Caco-2 (cell line): ENCODE data around the gene COL8A1. TPM values are rescaled to one million over a fixed set of nuclear protein-coding genes. Genes with fewer than 3 reads are reported as not detected.
A peak's percentile ranks its signal among the peaks of the same experiment; 100 is the strongest.
"Not testable (repeated sequence)": the region's sequence is repeated elsewhere in the genome, so short reads cannot be mapped to it uniquely, and the experiment has no call there.

Experiments
- Bru-seq: library from RNA; stranded (reverse); fragments of 400-500 nt; gene quantifications from one replicate; lab custom pipeline; 2021; lab: Mats Ljungman, UMichigan
- BruChase-seq, 2 experiments: library from RNA; stranded (reverse); fragments of 400-500 nt; gene quantifications; one replicate each; lab custom pipeline; 2021; lab: Mats Ljungman, UMichigan
- BruUV-seq: library from RNA; stranded (reverse); fragments of 400-500 nt; replicated peaks from 2 replicates; lab custom pipeline; 2021; lab: Mats Ljungman, UMichigan
- CTCF ChIA-PET: fragments of 300-600 bp; sonication (Branson Sonifier 250); formaldehyde crosslinking; loops from one replicate; lab custom pipeline; 2022; ENCODE audit warnings: antibody characterized with exemption; lab: Charles Lee
- POLR2A ChIA-PET: fragments of 300-600 bp; sonication (Branson Sonifier 250); formaldehyde crosslinking; loops from one replicate; lab custom pipeline; 2022; ENCODE audit warnings: antibody characterized with exemption; lab: Charles Lee
- DNase-seq, 2 experiments: peaks; one replicate each; pipeline versions ENCODE4 v3.0.0 to v3.0.0-alpha.2; 2020 to 2022
- H3K27me3 ChIP-seq: replicated peaks from 2 replicates; pipeline ENCODE4 v1.6.0; 2011; ENCODE audit warnings: low read length; ENCODE audit not compliant: control insufficient read depth, insufficient read depth
- H3K36me3 ChIP-seq: 2 replicates; pipeline ENCODE4 v1.5.1; 2011; ENCODE audit warnings: low read length; ENCODE audit not compliant: control insufficient read depth, insufficient read depth
- H3K4me1 ChIP-seq: fragments of 250-450 bp; sonication (Bioruptor Pico); 2 replicates; pipeline ENCODE4 v1.5.1; 2020; ENCODE audit warnings: mild to moderate bottlenecking
- H3K4me3 ChIP-seq: 2 replicates; pipeline ENCODE4 v1.5.1; 2011; ENCODE audit warnings: low read depth, mild to moderate bottlenecking, control low read depth, low read length
- H3K9me3 ChIP-seq: fragments of 250-450 bp; sonication (Bioruptor Pico); 2 replicates; pipeline ENCODE4 v1.5.1; 2020; ENCODE audit warnings: mild to moderate bottlenecking, moderate library complexity
- H3K27ac Mint-ChIP-seq: one replicate; pipeline ENCODE4 v1.8.0; 2022; ENCODE audit warnings: mixed read lengths; ENCODE audit not compliant: unreplicated experiment
- H3K27me3 Mint-ChIP-seq: one replicate; pipeline ENCODE4 v1.8.0; 2022; ENCODE audit warnings: mixed read lengths; ENCODE audit not compliant: insufficient read depth, unreplicated experiment
- H3K36me3 Mint-ChIP-seq: one replicate; pipeline ENCODE4 v1.8.0; 2022; ENCODE audit warnings: mild to moderate bottlenecking, mixed read lengths; ENCODE audit not compliant: insufficient read depth, unreplicated experiment
- H3K4me1 Mint-ChIP-seq: one replicate; pipeline ENCODE4 v1.8.0; 2022; ENCODE audit warnings: low read depth, mixed read lengths; ENCODE audit not compliant: unreplicated experiment
- H3K4me3 Mint-ChIP-seq: one replicate; pipeline ENCODE4 v1.8.0; 2022; ENCODE audit warnings: mild to moderate bottlenecking, moderate library complexity, mixed read lengths; ENCODE audit not compliant: unreplicated experiment
- H3K9me3 Mint-ChIP-seq: one replicate; pipeline ENCODE4 v1.8.0; 2022; ENCODE audit warnings: mixed read lengths; ENCODE audit not compliant: unreplicated experiment
- CTCF ChIP-seq, 2 experiments: fragments of 200-600 bp in 1 of 2; IDR thresholded peaks; 1 replicate in 1 of 2; 2 replicates in 1 of 2; pipeline versions ENCODE4 v1.5.1 to v1.8.0; 2011 to 2022; ENCODE audit warnings: antibody characterized with exemption in 1 of 2, control low read depth in 1 of 2, inconsistent platforms in 1 of 2, low read depth in 1 of 2, low read length in 1 of 2, mild to moderate bottlenecking in 1 of 2, moderate library complexity in 1 of 2; ENCODE audit not compliant: insufficient read depth in 1 of 2, severe bottlenecking in 1 of 2, unreplicated experiment in 1 of 2
- intact Hi-C: fragments of 100-400 bp; cut with micrococcal nuclease; formaldehyde crosslinking; loops from one replicate; pipeline ENCODE4 v1.10.0; 2022; ENCODE audit not compliant: unreplicated experiment
- long read RNA-seq: library from polyadenylated mRNA; stranded (forward); transcript quantifications from one replicate; pipeline ENCODE4 v2.0.0, GENCODE V29; 2022
- total RNA-seq: library from RNA; stranded (reverse); gene quantifications from 2 replicates; pipeline ENCODE4 v1.2.3, GENCODE V29; 2022

The COL8A1 gene
- not detected in 2 replicates for total RNA-seq
- percentile 2 among the genes with signal in this experiment for Bru-seq, nascent RNA
- percentile 2 among the genes with signal in this experiment for BruChase-seq, experiment 1, labeled RNA remaining after a 2-hour chase
- percentile 1 among the genes with signal in this experiment for BruChase-seq, experiment 2, labeled RNA remaining after a 6-hour chase
- long read RNA-seq: 0 reads

DNA sequence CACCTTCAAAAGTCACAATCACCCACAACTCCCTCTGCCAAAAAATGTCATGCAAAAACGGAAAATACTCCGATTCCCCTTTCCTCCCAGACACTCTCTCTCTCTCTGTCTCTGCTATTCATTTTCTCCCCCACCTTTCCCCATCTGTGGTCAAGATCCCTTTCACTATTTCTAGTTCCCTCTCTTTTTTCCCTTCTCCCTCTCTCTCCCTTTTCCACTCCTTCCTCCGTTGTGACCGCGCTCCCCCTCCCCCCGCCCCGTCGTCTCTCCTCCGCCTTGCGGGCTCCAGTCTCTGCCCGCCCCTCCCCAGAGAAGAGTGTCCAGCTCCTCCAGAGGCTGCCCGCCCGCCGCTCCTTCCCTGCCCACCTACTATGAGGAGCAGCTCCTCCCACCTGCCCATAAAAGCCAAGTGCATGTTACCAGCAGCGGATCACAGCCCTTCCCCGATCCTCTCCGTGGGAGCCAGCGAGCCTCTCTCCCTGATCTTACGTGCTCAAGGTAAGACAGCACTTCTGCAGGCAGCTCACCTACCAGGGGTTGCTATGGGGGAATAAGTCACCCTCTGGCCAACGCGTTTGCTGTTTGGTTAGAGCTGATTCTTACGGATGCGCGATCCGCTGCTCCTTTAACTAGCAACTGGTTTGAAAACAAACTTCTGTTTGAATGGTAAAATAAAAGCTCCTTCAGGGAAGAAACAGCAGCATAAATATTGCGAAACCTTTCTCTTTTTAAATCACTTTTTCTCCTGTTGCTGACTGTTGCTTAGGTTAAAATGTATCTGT, at the start of gene COL8A1:
COL8A1 (plus strand) TSS at position 428 of the 782 bp plus-strand sequence. CDS start 152,089 bp downstream, outside the sequence.
- H3K36me3 ChIP-seq: no peaks in the 10 kb centered on the region
- ChIA-PET CTCF (no interaction called here), POLR2A (no interaction called here)
- H3K4me3 ChIP-seq: no peak within 1 kb of the TSS
- H3K9me3 ChIP-seq: no peaks in the 10 kb centered on the region
- peaks cover 16% of the 10 kb centered on the region for H3K4me1 Mint-ChIP-seq
- intact Hi-C loops: no loop called here
- DNase-seq: peak; percentile 14 to 39
- H3K36me3 Mint-ChIP-seq: no peaks in the 10 kb centered on the region
- no peaks in the 10 kb centered on the region for H3K4me1 ChIP-seq
- H3K27me3 Mint-ChIP-seq: peaks cover 41% of the 10 kb centered on the region
- H3K27ac Mint-ChIP-seq: no peak within 1 kb of the TSS
- no peak for TF ChIP-seq CTCF (IDR thresholded peaks at IDR 0.05; ENCODE audit: insufficient read depth in 1 of 2, low read depth in 1 of 2, low read length in 1 of 2, severe bottlenecking in 1 of 2, unreplicated experiment in 1 of 2)
- peak within 1 kb of the TSS; percentile 45 for H3K4me3 Mint-ChIP-seq
- no TSS peak for BruUV-seq
- H3K9me3 Mint-ChIP-seq: no peaks in the 10 kb centered on the region
- peaks cover 2% of the 10 kb centered on the region for H3K27me3 ChIP-seq

DNA sequence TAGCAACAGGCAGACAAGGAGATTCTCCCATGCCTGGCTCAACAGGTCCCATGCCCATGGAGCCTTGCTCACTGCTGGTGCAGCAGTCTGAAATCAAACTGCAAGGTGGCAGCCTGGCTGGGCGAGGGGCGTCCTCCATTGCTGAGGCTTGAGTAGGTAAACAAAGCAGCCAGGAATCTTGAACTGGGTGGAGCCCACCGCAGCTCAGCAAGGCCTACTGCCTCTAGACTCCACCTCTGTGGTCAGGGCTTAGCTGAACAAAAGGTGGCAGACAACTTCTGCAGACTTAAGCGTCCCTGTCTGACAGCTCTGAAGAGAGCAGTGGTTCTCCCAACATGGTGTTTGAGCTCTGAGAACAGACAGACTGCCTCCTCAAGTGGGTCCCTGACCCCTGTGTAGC, 49.2 kb upstream of the COL8A1 start:
- intact Hi-C loops, DNase-seq, H3K36me3 ChIP-seq, H3K4me1 Mint-ChIP-seq, H3K27me3 Mint-ChIP-seq, H3K9me3 Mint-ChIP-seq, H3K27me3 ChIP-seq, H3K4me1 ChIP-seq, H3K4me3 Mint-ChIP-seq, H3K9me3 ChIP-seq, POLR2A ChIA-PET, H3K27ac Mint-ChIP-seq, H3K36me3 Mint-ChIP-seq, H3K4me3 ChIP-seq, CTCF ChIA-PET, BruUV-seq: not testable (repeated sequence)

DNA sequence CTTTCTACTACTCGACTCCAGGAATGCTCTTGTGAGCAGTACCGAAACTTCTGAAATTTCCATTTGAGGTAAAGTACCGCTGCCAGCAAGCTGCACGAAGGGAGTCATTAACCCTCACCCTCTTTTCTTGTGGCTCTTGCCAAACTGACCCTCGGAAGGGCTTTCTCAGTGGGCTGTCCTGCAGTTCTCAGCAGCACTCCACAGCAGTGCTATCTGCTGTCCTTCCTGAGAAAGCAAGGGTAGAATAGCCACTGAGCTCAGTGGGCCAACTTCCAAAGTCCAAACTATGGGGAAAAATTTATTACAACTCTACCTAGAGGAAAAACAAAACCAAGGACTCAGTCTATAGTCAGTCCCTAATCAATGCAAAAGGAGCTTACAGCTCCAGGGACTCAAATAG, 38.5 kb upstream of the COL8A1 start:
- no peak overlapping the region for H3K27ac Mint-ChIP-seq
- H3K27me3 ChIP-seq: no peaks in the 10 kb centered on the region
- no peaks in the 10 kb centered on the region for H3K4me1 ChIP-seq

More for the DNA sequence above, 38.5 kb upstream of the COL8A1 start:
- DNase-seq: no peak
- no peak for TF ChIP-seq CTCF (IDR thresholded peaks at IDR 0.05; ENCODE audit: insufficient read depth in 1 of 2, low read depth in 1 of 2, low read length in 1 of 2, severe bottlenecking in 1 of 2, unreplicated experiment in 1 of 2)
- intact Hi-C loops: no loop called here
- H3K9me3 ChIP-seq: no peaks in the 10 kb centered on the region
- Mint-ChIP-seq H3K4me1 (no peaks in the 10 kb centered on the region), H3K36me3 (no peaks in the 10 kb centered on the region), H3K9me3 (no peaks in the 10 kb centered on the region), H3K27me3 (no peaks in the 10 kb centered on the region), H3K4me3 (no peak overlapping the region)
- H3K4me3 ChIP-seq: no peak overlapping the region
- H3K36me3 ChIP-seq: no peaks in the 10 kb centered on the region
- ChIA-PET CTCF (no interaction called here), POLR2A (no interaction called here)
- BruUV-seq: no TSS peak
